Right cardiac atrium (tissue), 5 donors: ENCODE data around the gene AP1G2. TPM values are rescaled to one million over a fixed set of nuclear protein-coding genes. Genes with fewer than 3 reads are reported as not detected.

Experiments
- ATAC-seq, 2 donors: fragments of 200-7000 bp; cut with Tn5 transposase; one replicate each; pipeline versions ENCODE4 v1.8.0 to v1.9.1; 2020; ENCODE audit warnings: moderate library complexity in 2 of 2, mild to moderate bottlenecking in 1 of 2
- DNase-seq, 3 donors: peaks; one replicate each; pipeline ENCODE4 v3.0.0-alpha.2; 2020
- H3K27ac ChIP-seq: one replicate; pipeline ENCODE4 v1.5.1; 2013; ENCODE audit warnings: mild to moderate bottlenecking, low read length, control low read depth, moderate library complexity
- H3K27me3 ChIP-seq: one replicate; pipeline ENCODE4 v1.6.1; 2013; ENCODE audit not compliant: control insufficient read depth, insufficient read depth
- H3K4me1 ChIP-seq: one replicate; pipeline ENCODE4 v1.6.1; 2013; ENCODE audit warnings: low read length; ENCODE audit not compliant: control insufficient read depth, insufficient read depth
- H3K4me3 ChIP-seq: one replicate; pipeline ENCODE4 v1.5.1; 2013; ENCODE audit warnings: low read length, control low read depth
- H3K9me3 ChIP-seq: one replicate; pipeline ENCODE4 v1.6.1; 2013; ENCODE audit warnings: low read length; ENCODE audit not compliant: control insufficient read depth
- WGBS: extraction: QIAGEN DNeasy Blood & Tissue Kit; methylation state at CpG from one replicate; pipeline ENCODE4 v1.1.7; 2013; 5-methylcytosine and 5-hydroxymethylcytosine counted together
- intact Hi-C, 4 donors: fragments of 100-400 bp; cut with DNase I; formaldehyde crosslinking; loops; one replicate each; pipeline versions ENCODE4 v1.11.0 to v1.14.0; 2022 to 2023
- polyA plus RNA-seq: library from polyadenylated mRNA; stranded (reverse); fragments of 200-250 nt; gene quantifications from one replicate; pipeline ENCODE4 v1.2.3, GENCODE V29; 2013
- total RNA-seq, 4 donors: library from RNA; stranded (reverse); fragmentation: NEBNext Ultra II Directional; extraction: Animal tissue kit (Norgen Biotek cat#: 25700); gene quantifications; one replicate each; pipeline ENCODE4 v1.2.1, GENCODE V29; 2021
- donor health status: healthy with polysubstance abuse.
- donor health status: DM: no; HTN: yes; CAD: no.
- donor health status: DM: no; HTN: no; CAD: no.
- donor health status: DM: no; HTN: yes; CAD: no; lungs with severe emphysema.
- donor health status: DM: yes; HTN: yes; CAD: no.

AP1G2 gene
- total and polyA plus RNA-seq, 5 donors: 12.9 to 17.9 (median 14.0) TPM

- WGBS: 81% methylated on average over 3 of the region's 3 CpGs
- ATAC-seq (no peak), DNase-seq (no peak)
- H3K4me1 ChIP-seq: no peaks in the 10 kb centered on the region
- H3K4me3 ChIP-seq: no peak overlapping the region
- H3K9me3 ChIP-seq: no peaks in the 10 kb centered on the region
- no peaks in the 10 kb centered on the region for H3K27me3 ChIP-seq
- no peak overlapping the region for H3K27ac ChIP-seq
- intact Hi-C loops: no loop called here
These were observed 41.4 kb upstream of the AP1G2 start for GRCh38 chr14:23609001-23609400.

- DNase-seq (peak in 2 of 3 donors; percentile 59 to 71), ATAC-seq (peak; percentile 49 to 60)
These were observed 40.9 kb upstream of the AP1G2 start for GRCh38 chr14:23608454-23608853.

GRCh38 chr14:23605931-23606585 is 38.5 kb upstream of the AP1G2 start:
- no peaks in the 10 kb centered on the region for H3K9me3 ChIP-seq
- no peak for DNase-seq
- peaks cover 3% of the 10 kb centered on the region for H3K4me1 ChIP-seq
- no peak overlapping the region for H3K27ac ChIP-seq
- 68% methylated on average over 6 of the region's 6 CpGs for WGBS
- intact Hi-C loops: no loop called here
- no peaks in the 10 kb centered on the region for H3K27me3 ChIP-seq
- no peak for ATAC-seq
- H3K4me3 ChIP-seq: no peak overlapping the region

More at GRCh38 chr14:23608454-23608853, 40.9 kb upstream of the AP1G2 start:
- H3K27ac ChIP-seq: no peak overlapping the region
- WGBS: 23% methylated on average over 1 of the region's 1 CpG
- no peaks in the 10 kb centered on the region for H3K4me1 ChIP-seq
- no peaks in the 10 kb centered on the region for H3K27me3 ChIP-seq
- no peak overlapping the region for H3K4me3 ChIP-seq
- intact Hi-C loops: no loop called here
- no peaks in the 10 kb centered on the region for H3K9me3 ChIP-seq

- 78% methylated on average over 3 of the region's 3 CpGs for WGBS
- H3K27ac ChIP-seq: no peak overlapping the region
- no peaks in the 10 kb centered on the region for H3K9me3 ChIP-seq
- H3K27me3 ChIP-seq: no peaks in the 10 kb centered on the region
- intact Hi-C loops: no loop called here
- DNase-seq (peak in 1 of 3 donors; percentile 44), ATAC-seq (no peak)
- H3K4me1 ChIP-seq: peaks cover 3% of the 10 kb centered on the region
- H3K4me3 ChIP-seq: no peak overlapping the region
These were observed 37.1 kb upstream of the AP1G2 start for GRCh38 chr14:23604675-23605170.

- 56% methylated on average over 2 of the region's 2 CpGs for WGBS
- no peaks in the 10 kb centered on the region for H3K9me3 ChIP-seq
- ATAC-seq: no peak
- peaks cover 3% of the 10 kb centered on the region for H3K4me1 ChIP-seq
- no peak for DNase-seq
- no peak overlapping the region for H3K4me3 ChIP-seq
- intact Hi-C loops: no loop called here
- H3K27me3 ChIP-seq: no peaks in the 10 kb centered on the region
- no peak overlapping the region for H3K27ac ChIP-seq
These were observed 36.6 kb upstream of the AP1G2 start for GRCh38 chr14:23604148-23604547.

- Histone ChIP-seq H3K27me3 (no peaks in the 10 kb centered on the region), H3K4me1 (peaks cover 3% of the 10 kb centered on the region), H3K9me3 (no peaks in the 10 kb centered on the region), H3K4me3 (no peak overlapping the region), H3K27ac (no peak overlapping the region)
- WGBS: 74% methylated on average over 2 of the region's 2 CpGs
- ATAC-seq (no peak), DNase-seq (no peak)
- intact Hi-C loops: no loop called here
These were observed 35.5 kb upstream of the AP1G2 start for GRCh38 chr14:23603103-23603502.

- Histone ChIP-seq H3K4me1 (peaks cover 3% of the 10 kb centered on the region), H3K27ac (no peak overlapping the region), H3K27me3 (no peaks in the 10 kb centered on the region), H3K9me3 (no peaks in the 10 kb centered on the region), H3K4me3 (no peak overlapping the region)
- ATAC-seq (peak in 1 of 2 donors; percentile 41), DNase-seq (no peak)
- WGBS: 84% methylated on average over 12 of the region's 12 CpGs
- intact Hi-C loops: no loop called here
These were observed 34.8 kb upstream of the AP1G2 start for GRCh38 chr14:23602181-23603095.

GRCh38 chr14:23601845-23602180 is 34.2 kb upstream of the AP1G2 start:
- no peak overlapping the region for H3K27ac ChIP-seq
- ATAC-seq (no peak), DNase-seq (no peak)
- no peaks in the 10 kb centered on the region for H3K9me3 ChIP-seq
- intact Hi-C loops: no loop called here
- no peaks in the 10 kb centered on the region for H3K27me3 ChIP-seq
- no peak overlapping the region for H3K4me3 ChIP-seq
- H3K4me1 ChIP-seq: peaks cover 3% of the 10 kb centered on the region
- 44% methylated on average over 1 of the region's 1 CpG for WGBS

GRCh38 chr14:23601424-23601823 is 33.8 kb upstream of the AP1G2 start:
- Histone ChIP-seq H3K4me3 (no peak overlapping the region), H3K27me3 (no peaks in the 10 kb centered on the region), H3K27ac (no peak overlapping the region), H3K4me1 (peaks cover 3% of the 10 kb centered on the region), H3K9me3 (no peaks in the 10 kb centered on the region)
- intact Hi-C loops: no loop called here
- no peak for ATAC-seq
- DNase-seq: no peak

GRCh38 chr14:23600806-23601205 is 33.2 kb upstream of the AP1G2 start:
- H3K4me1 ChIP-seq: peaks cover 3% of the 10 kb centered on the region
- H3K27me3 ChIP-seq: no peaks in the 10 kb centered on the region
- no peak for ATAC-seq
- no peak overlapping the region for H3K27ac ChIP-seq
- no peak overlapping the region for H3K4me3 ChIP-seq
- no peaks in the 10 kb centered on the region for H3K9me3 ChIP-seq
- DNase-seq: no peak
- intact Hi-C loops: no loop called here
- WGBS: 99% methylated on average over 1 of the region's 1 CpG

GRCh38 chr14:23600322-23600707 is 32.7 kb upstream of the AP1G2 start:
- DNase-seq: no peak
- 39% methylated on average over 2 of the region's 2 CpGs for WGBS
- intact Hi-C loops: no loop called here

More at GRCh38 chr14:23600322-23600707, 32.7 kb upstream of the AP1G2 start:
- Histone ChIP-seq H3K27me3 (no peaks in the 10 kb centered on the region), H3K27ac (no peak overlapping the region), H3K4me3 (no peak overlapping the region), H3K9me3 (no peaks in the 10 kb centered on the region), H3K4me1 (peaks cover 3% of the 10 kb centered on the region)
- ATAC-seq: no peak
